RWPE1 (cell line): Measurements from ENCODE around the gene PSMD2.
"Not testable (repeated sequence)": the region's sequence is repeated elsewhere in the genome, so short reads cannot be mapped to it uniquely, and the experiment has no call there.

Experiments used
- CTCF ChIA-PET: fragments of 350-600 bp; sonication (Branson Sonifier 250); formaldehyde crosslinking; extraction: SDS; loops from one replicate; lab custom pipeline; 2021; lab: Yijun Ruan, JAX
- POLR2A ChIA-PET: fragments of 400-600 bp; formaldehyde crosslinking; extraction: SDS; loops from one replicate; lab custom pipeline; 2020; ENCODE audit warnings: antibody characterized with exemption; ENCODE audit not compliant: low non-redundant PET; lab: Yijun Ruan, JAX
- DNase-seq: peaks from one replicate; pipeline ENCODE4 v3.0.0; 2012; ENCODE audit warnings: low spot score
- H3K27ac ChIP-seq: fragments of 450-650 bp; 2 replicates; pipeline ENCODE4 v1.5.1; 2017
- TF ChIP-seq, protein P1 (sequence below): fragments of 450-650 bp; conservative IDR thresholded peaks from 2 replicates; pipeline ENCODE4 v1.5.1; 2017; ENCODE audit warnings: low read depth, mild to moderate bottlenecking

Gene PSMD2

DNA sequence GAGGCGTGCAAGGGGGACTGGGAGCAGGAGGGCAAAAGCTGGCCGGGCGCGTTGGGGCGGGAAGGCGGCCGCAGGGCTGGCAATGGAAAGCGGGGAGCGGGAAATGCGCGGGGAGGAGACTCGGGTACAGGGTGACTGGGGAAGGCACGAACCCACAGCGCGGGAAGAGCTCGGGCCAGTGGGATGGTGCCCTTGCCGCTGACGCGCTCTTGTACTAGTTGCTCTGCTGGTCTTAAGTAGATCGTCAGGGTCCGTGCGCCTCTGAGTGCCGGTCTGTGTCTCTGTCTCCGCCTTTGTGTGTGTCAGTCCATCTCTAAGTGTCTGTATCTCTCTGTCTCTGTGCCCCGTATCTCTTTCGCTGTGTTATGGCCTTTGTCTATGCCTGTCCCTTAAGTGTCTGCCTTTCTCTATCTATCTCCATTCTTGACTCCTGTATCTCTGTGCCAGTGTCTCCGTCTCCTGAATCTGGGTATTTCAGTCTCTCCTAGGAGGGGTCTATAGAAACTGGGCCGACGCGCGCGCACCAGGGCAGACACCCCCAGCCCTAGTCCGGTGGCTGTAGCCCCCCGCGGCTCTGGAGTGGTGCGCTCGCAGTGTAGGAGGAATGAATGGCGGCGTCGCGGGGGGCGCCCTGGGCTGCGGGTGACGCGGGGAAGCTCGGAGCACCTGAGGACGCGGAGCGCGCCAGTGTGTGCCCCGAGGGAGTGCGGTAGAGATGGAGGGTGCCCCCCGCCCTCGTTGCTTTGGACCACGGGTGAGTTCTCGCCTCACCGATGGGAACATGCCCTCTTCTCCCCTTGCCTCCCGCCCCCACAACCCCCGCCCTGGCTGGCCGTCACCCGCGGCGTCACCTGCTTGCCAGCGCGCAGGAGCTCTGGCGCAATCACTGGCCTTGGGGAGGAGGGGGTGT, 36.9 kb upstream of the PSMD2 start:
- no peak for DNase-seq
- POLR2A ChIA-PET = no interaction called here
- TF ChIP-seq, protein P1, sequence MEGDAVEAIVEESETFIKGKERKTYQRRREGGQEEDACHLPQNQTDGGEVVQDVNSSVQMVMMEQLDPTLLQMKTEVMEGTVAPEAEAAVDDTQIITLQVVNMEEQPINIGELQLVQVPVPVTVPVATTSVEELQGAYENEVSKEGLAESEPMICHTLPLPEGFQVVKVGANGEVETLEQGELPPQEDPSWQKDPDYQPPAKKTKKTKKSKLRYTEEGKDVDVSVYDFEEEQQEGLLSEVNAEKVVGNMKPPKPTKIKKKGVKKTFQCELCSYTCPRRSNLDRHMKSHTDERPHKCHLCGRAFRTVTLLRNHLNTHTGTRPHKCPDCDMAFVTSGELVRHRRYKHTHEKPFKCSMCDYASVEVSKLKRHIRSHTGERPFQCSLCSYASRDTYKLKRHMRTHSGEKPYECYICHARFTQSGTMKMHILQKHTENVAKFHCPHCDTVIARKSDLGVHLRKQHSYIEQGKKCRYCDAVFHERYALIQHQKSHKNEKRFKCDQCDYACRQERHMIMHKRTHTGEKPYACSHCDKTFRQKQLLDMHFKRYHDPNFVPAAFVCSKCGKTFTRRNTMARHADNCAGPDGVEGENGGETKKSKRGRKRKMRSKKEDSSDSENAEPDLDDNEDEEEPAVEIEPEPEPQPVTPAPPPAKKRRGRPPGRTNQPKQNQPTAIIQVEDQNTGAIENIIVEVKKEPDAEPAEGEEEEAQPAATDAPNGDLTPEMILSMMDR = no peak
- peak overlapping the region; percentile 48 for H3K27ac ChIP-seq
- CTCF ChIA-PET = interaction anchor here (1.0 to 1.4 kb wide), 3 partner anchors 12 to 27 kb away, joined by 3 to 4 read pairs (median 4); no protein-coding TSS in a partner anchor

DNA sequence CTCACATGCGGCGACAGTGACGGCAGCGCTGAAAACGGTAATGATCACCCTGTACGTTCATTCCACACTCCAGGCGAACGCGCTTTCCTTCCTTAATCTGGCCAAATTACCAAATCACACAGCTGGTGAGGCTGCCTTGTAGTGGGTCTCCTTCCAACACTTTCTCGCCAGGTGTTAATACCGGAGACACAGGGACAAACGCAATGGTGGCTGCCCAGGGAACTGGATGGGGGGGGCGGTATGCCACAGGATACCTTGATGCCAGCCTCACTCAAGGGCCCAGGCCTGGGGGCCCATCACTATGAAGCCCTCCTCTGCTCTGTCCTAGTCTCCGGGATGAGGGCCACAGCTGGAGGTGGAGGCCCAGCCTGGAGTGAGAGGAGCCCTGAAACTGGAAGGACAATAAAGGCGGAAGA, 36.3 kb upstream of the PSMD2 start:
- no peak for DNase-seq
- no peak overlapping the region; the same call in 1 of the 2 replicates for H3K27ac ChIP-seq
- TF ChIP-seq, protein P1 = no peak
- ChIA-PET CTCF (interaction anchor here (1.0 kb wide), 1 partner anchor 13 kb away, joined by 4 read pairs; no protein-coding TSS in a partner anchor), POLR2A (no interaction called here)

DNA sequence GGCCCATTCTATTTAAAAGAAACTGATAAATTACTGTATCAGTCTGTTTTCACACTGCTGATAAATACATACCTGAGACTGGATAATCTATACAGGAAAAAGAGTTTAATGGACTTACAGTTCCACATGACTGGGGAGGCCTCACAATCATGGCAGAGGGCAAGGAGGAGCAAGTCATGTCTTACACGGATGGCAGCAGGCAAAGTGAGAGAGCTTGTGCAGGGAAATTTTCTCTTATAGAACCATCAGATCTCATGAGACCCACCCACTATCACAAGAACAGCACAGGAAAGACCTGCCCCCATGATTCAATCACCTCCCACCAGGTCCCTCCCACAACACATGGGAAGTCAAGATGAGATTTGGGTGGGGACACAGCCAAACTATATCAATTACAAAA, 31.8 kb upstream of the PSMD2 start:
- POLR2A ChIA-PET, CTCF ChIA-PET, DNase-seq, H3K27ac ChIP-seq: not testable (repeated sequence)

DNA sequence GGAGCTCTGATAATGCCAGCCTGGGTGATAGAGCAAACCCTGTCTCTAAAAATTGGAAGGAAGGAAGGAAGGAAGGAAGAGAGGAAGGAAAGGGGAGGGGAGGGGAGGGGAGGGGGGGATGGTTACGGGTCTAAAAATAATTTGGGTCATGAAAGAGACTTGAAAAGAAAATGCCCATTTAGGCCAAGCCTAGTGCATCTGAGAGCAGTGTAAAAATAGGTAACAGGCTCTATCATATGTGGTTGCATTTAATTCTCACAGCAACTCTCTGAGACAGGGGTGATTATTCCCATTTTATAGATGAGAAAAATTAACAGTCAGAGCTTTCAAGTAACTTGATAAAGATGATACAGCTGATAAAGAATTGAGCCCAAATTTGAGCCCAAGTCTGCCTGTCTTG, 26.8 kb upstream of the PSMD2 start:
- TF ChIP-seq, protein P1 = no peak
- DNase-seq = no peak
- no peak overlapping the region for H3K27ac ChIP-seq
- ChIA-PET POLR2A (no interaction called here), CTCF (no interaction called here)

DNA sequence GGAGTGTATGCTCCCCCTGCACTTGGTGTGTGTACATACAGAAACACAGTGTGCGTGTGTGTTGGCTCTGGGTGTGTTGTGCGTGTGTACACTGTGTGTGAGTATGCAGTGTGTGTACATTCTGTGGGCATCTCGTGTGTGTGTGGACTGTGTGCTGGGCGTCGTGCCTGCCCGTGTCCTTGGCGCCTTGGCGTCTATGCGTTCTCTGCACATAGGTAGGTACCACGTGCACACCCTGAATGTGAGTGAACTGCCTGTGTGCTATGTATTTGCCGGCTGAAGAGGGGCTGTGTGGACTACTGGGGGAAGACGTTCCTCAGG, 23.7 kb upstream of the PSMD2 start:
- no peak overlapping the region for H3K27ac ChIP-seq
- no peak for DNase-seq
- TF ChIP-seq, protein P1 = no peak
- POLR2A ChIA-PET = no interaction called here
- CTCF ChIA-PET = no interaction called here

GRCh38 chr3:184275961-184276910, 22.8 kb upstream of the PSMD2 start, which contains the start of gene ECE2:
TSS of gene ECE2 (plus strand) at chr3:184276022. CDS start at chr3:184276154, 132 bp downstream.
- no peak within 1 kb of the TSS for H3K27ac ChIP-seq
- ChIA-PET POLR2A (no interaction called here), CTCF (interaction anchor here (0.5 kb wide), 1 partner anchor 354 kb away, joined by 3 read pairs; no protein-coding TSS in a partner anchor)
- TF ChIP-seq, protein P1 = no peak
- no peak for DNase-seq
